ENCODE results near the gene CADPS.

The CADPS gene

DNA sequence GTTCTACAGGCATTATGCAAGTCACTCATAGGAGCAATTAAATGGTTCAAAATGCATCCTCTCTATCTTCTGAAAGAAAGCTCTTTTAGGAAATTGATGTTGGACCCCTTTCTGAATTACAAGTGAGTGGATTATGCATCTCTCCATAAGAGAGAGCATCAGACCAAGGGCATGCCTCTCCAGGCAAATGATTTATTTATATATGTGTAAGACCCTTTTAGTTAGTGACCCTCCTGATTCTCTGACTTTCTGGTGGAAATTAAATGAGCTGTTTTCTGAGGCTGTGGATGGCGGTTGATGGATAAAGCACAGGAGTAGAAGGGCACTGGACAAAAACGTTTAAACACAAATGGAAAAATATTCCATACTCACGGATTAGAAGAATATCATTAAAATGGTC is 62.6 kb downstream of the CADPS start:
- no peak for DNase-seq (ENCODE audit: low read depth, low spot score)

DNA sequence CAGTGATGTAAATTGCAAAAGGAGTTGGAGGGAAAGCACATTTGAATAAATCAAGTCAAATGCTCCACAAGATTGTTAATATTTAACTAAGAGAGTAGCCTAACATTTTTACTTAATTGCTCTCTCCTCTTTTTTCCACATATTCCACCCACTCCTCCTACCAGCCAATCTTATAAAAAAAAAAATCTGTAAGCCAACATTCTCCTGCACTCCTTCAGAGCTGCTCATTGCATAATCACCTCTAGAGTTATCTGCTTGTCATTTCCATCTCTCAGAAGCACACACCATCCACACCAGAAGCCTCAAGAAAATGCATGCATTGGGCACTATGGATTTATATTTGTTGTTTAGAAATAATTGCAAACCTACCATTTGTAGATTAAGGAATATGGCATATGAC is 64.1 kb downstream of the CADPS start:
- no peak for DNase-seq (ENCODE audit: low read depth, low spot score)

DNA sequence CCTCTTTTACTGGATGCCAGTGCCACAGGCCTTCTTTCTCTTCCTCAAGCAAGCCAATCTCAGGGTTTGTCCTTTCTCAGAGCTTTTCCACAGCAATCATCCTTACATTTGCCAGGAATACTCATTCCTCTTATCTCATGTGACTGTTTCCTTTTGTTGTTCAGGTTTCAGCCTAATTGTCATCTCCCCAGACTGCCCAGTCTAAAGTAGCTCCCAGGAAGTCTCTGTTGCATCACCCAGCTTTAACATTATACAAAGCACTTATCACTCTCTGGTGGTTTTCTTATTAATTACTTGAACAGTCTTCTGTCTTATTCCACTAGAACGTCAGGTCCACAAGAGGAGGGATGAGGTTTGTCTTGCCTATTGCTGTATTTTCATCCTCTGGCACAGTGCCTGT is 65.8 kb downstream of the CADPS start:
- no peak for DNase-seq (ENCODE audit: low read depth, low spot score)

DNA sequence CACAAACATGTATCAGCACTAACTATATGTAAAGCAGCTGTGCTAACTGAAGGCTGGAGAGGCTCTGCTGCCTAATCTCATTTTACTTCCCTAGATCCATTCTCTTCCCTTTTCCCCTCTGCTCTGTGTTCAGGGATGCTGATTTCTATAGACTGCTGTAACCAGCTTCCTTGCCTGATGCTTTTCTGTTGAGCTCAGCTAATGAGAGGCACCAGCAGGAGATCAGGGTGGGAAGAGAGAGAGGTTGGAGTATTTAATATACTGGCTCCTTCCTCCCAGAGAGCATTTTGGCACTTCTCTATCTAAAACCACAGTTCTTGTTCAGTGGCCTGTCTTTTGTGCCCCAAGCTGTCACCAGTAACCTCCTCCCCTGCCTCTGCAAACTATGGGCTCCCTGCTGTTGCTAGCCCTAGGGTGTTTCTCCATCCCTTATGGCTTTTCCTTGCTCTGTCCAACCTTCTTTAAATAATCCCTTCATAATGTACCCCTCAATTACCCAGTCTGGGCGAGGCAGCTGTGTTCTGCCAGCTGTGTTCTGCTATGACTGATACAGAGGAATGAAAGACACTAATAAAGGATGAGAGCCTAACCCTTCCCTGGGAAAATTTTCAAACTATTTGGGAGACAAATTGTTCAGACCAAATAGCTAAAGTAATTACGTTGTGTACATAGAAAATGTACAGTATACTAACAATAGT is 69.5 kb downstream of the CADPS start:
- DNase-seq (ENCODE audit: low read depth, low spot score): no peak

DNA sequence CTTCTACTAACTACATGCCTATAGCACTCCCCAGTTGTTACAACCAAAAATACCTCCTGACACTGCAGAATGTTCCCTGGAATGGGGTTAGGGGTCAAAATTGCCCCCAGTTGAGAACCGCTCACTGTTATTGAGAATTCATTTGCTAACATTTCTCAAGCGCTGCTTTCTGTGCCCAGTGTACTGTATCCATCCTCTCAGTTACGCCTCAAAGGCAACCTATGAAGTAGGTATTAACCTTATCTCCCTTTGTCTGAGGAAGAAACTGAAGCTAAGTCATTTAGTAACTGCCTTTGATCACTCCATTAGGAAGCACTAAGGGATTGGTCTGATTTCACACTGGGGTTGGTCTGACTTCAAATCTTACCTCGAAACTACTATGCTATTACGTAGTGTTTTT is 70.1 kb downstream of the CADPS start:
- no peak for DNase-seq (ENCODE audit: low read depth, low spot score)

DNA sequence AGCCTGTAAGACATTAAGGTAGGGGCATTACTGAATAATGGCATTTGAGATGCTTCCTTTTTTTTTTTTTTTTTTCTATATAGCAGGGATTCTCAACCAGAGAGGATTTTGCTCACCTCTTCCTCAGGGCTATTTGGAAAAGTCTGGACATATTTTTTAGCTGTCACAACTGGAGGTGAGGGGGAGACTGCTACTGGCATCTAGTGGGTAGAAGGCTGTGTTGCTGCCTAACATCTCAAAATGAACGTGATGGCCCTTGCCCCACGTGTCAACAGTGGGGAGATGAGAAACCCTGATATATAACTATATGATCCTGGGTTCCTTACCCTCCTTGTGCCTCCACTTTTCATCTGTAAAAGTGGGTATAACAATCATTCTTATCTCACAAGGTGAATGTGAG is 71.9 kb downstream of the CADPS start:
- DNase-seq (ENCODE audit: low read depth, low spot score): no peak

DNA sequence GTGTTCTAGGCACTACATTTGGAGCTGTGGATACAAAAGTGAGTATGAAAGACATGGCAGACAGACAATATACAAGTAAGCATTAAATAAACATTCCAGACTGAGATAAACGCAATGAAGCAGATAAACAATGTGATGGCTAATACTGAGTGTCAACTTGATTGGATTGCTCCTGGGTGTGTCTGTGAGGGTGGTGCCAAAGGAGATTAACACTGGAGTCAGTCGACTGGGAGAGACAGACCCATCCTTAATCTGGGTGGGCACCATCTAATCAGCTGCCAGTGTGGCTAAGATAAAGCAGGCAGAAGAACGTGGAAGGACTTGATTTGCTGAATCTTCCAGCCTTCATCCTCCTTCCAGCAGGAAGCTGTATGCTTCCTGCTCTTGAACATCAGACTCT is 77.2 kb downstream of the CADPS start:
- DNase-seq (ENCODE audit: low read depth, low spot score): no peak

DNA sequence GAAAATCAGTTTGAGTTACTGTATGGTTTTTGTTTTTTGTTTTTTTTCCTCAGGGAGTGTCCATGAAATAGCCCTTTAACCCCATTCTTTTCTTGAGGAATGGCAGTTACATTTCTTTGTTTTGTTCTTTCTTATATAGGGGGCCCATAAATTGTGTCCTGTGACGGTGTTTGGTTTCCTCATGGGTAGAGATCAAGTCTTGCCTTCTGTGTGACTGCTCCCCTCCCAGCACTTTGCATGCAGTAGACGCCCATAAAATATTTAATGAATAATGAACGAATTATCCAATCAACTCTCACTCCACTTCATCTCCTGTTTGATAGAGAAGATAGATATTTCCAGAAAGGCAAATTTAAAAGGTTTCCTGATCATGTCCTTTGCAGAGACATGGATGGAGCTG is 78.1 kb downstream of the CADPS start:
- DNase-seq (ENCODE audit: low read depth, low spot score): no peak

DNA sequence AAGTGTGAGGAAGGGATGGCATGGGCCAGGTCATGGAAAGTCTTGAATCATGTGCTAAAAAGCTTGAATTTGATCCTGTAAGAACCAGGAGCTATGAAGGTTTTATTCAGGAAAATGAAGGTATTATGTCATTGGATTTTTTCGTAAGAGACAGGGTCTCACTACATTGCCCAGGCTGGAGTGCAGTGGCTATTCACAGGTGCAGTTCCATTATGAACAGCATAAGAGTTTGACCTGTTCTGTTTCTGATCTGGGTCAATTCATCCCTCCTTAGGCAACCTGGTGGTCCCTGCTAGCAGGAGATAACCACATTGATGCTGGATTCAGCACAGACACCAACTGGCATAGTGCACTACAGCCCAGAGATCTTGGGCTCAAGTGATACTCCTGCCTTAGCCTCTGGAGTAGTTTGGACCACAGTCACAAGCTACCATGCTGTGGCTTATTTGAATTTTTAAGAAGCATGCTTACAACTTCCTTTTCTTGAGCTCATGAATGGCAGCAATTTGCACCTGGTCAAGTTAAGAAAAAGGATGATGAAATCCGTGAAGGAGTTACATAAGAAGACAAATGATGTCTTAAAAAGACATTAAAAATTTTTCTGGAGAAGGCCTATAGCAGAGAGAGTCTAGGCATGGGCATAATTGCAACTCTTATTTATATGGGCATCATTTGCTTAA is 79.1 kb downstream of the CADPS start:
- peak; percentile 28 for DNase-seq (ENCODE audit: low read depth, low spot score)

DNA sequence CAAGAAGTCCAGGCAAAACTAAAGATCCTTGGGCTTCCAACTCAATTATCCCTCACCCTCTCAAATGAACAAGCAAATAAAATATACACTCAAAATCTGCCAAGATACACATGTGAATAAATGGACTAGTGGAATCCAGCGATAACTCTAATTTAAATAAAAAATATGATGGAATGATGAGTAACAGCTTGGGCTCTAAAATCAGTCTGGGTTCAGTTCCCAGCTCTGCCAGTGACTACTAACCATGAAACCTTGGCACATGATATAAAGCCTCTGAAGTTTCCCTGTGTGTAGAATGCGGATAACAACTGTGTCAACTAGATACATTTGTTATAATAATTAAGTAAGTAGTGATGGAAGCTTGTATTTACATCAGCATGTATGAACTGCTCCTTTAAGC is 81.3 kb downstream of the CADPS start:
- DNase-seq (ENCODE audit: low read depth, low spot score): no peak

DNA sequence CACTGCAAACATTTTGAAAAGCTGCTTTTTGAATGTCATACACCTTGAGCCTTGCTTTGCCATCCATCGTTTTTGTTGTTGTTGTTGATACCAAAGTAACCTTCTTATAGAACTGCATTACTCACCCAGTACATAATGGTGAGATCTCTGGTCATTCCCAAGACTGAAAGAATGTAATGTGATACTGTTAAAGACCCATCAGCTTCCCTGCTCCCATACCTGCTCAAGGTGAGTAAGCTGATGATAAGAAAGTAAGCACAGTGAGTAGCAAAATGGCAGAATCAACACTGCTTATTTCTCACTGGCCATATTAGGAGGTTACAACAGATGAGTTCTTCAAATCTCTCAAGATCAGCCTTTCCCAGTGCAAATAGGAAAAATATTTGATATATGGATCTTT is 89.8 kb downstream of the CADPS start:
- no peak for DNase-seq (ENCODE audit: low read depth, low spot score)

DNA sequence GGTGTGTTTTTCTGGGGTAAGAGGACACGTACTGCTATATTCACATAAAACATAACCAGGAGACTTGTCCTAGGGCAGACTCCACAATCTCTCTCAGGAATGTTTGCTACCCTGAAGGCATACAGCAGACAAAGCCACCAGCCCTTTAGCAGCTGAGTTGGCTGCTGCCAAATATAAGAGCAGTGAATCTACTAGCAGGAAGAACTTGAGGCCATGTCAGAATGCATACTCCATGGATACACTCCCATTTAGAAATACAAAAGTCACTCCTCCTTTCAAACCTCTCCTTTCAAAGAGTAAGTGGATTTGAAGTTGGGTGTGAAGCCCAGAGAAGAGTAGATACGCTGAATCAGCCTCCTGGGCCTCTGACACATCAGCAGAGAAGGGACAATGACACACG is 94.1 kb downstream of the CADPS start:
- no peak for DNase-seq (ENCODE audit: low read depth, low spot score)

DNA sequence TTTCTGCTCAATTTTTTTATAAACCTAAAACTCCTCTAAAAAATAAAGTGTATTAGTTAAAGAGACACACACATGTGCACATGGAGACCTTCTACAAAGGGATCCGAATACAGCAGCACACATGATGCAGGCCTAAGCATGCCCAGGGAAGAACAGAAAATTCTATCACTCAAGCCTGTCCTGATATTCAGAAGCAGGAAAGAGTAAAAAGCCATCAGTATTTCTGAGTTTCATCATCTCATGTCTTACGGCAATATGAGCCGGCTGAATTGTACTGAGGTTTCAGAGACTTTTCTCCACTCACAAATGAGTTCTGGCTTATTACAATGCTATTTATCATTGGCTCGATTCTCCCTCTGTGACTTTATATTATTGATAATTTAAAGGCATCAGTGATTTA is 97.5 kb downstream of the CADPS start:
- no peak for DNase-seq (ENCODE audit: low read depth, low spot score)

DNA sequence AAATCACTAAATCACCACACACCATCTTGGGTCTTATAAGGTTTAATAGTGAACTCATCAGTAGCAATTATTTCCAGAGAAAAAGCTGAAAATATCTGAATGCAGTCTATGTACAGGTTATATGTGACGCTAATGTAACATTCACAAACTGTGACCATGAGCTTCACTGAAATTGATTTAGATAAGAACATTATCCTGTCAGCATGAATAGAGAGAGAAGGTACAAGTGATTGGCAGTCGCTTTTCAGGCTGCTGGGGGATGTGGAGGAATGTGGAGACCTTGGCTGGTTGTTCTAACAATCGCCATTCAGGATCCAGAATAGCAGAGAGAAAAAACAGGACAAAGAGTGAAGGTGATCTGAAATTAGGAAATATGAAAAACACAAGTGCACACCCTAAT is 98.1 kb downstream of the CADPS start:
- DNase-seq (ENCODE audit: low read depth, low spot score): no peak

DNA sequence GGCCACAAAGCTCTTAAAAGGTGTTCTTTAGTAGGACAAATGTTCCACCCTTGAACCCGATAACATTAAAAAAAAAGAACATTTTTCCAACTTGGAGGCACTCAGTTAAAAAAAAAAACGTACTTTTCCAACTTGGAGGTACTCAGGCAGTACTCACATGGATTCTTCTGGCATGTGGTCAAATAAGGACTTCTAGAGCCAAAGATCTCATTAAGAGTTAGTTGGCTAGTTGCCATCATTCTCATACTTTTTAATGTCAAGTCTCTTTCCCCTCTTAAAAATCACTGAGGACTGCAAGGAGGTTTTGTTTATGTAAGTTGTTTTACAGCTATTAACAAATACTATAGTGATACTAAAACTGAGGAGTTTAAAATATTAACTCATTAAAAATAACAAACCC is 101.0 kb downstream of the CADPS start:
- no peak for DNase-seq (ENCODE audit: low read depth, low spot score)

DNA sequence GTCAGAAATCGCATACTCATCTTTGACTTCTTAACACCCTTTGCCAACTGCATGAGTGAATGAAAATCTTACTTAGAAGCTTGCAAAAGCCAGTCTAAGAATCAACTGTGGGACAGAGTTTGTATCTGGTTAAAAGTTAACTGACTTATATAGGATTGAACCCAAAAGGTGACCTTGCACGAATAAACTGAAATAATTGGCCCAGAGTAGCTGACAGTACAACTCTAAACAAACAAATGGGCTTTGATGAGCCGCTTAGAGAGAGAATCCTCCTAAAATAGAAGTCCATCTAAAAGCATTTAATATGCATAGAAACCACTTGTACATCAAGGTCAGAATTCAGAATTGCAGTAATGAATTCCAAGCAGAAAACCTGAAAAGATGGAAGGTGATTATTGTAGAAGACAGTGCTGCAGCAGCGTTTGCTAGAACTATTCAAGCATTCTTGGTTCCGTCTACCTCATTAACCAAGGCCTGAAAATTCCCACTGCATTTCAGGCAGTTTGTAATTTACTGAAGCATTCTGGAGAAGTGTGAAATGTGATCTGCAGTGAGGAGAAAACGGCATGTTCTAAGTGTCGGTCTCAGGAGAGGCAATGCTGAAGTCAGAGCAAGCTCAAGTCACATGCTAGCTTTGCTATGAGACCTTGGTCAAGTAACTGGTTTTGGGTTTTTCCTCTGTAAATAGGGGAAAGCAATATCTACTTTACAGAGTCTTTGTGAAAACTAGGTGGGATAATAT is 103.7 kb downstream of the CADPS start:
- no peak for DNase-seq (ENCODE audit: low read depth, low spot score)

DNA sequence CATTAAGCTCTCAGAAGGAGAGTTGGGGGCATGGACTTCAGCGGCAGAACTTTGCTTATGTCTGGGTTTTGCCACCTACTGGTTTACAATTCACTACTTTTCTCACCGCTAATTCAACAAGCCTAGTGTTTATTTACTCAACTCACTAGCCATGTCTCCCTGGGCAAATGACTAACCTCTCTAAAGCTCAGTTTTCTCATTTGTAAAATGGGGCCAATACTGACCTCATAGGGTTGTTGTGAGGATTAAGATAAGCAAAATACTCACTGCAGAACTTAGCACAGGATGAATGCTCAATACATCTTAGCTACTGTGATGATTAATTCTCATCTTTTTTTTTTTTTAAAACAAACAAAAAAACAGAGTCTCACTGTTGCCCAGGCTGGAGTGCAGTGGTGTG is 106.3 kb downstream of the CADPS start:
- no peak for DNase-seq (ENCODE audit: low read depth, low spot score)

DNA sequence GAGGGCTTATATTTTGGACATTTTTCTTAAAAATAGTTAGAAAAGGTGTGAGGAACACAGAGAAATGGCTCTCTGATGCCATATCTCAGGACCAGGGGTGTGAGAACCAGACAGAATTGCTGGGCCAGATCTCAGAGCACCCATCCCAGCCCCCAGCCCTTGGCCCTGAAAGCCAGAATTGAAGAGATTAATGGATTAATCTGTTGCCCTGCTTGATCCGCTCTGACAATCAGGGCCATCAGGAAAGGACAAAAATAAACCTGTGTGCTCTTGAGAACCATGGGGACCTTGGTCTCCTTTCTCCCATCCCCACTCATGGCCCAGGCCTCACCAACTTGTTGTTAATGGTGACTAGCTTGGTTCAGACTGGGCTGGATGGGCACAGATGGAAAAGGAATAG is 113.5 kb downstream of the CADPS start:
- no peak for DNase-seq (ENCODE audit: low read depth, low spot score)

DNA sequence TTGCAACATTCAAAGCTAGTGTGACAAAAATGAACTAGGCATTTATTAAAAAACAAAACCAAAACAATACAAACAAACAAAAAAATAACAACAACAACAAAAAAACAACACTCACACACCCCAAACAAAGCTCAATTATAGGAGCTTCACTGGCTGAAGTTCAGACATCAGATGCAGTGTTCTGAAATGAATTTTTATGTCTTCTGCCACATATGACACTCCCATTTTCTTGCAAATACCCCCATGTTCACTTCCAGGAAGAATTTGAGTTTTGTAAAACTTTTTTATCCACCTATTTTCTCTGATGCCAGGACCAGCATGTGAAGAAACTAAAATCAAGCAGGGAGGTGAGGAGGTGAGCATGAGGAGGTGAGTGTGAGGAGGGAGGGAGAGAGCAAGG is 113.9 kb downstream of the CADPS start:
- no peak for DNase-seq (ENCODE audit: low read depth, low spot score)

DNA sequence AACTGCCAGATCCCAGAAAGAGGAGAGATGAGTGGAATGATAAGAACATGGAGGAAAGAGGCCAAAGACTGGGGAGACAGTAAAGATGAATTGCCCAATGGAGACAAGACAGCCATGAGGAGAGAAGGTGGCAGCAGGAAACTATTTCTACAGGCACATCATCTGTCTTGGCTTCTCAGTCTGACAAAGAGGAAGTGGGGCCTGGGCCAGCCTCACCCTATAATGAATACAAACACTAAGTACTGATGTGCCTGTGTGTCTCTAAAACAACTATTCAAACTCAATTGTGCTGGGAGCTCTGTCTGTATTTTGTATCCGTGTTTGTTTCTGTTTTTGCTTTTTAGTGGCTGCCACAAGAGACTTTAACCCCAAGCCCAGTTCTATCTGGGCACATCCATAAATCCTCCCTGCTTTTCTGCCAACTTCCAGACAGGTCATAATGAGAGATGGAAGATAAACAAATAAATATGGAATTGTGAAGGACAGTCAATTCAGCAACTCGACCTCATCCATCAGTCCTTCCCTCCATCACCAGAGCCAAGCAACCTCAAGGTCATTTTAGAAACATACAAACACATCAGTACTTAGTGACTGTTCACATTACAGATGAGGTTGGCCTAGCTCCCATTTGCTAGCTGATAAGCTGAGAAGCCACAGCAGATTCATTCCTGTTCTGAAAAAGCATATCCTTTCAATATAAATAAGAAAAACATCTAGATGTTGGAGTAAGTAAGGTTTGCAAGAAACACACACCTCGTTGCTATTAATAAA is 116.7 kb downstream of the CADPS start:
- no peak for DNase-seq (ENCODE audit: low read depth, low spot score)

DNA sequence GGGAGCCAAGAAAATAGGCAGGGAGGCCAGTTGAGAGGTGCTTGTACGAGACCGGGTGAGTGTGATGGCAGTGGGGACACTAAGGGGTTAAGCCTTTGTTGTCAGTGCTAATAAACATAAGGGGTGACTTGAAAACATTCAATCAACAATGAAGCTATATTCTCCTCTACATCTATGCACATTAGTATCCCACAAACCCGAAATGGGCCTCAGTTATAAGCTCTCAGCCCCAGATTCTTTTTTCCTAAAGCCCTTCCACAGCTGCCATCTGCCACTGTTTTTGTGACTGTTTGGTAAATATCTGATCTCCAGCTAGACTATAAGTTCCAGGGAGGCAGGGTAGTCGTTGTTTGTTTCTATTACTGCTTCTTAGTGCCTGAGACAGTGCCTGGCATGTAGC is 118.2 kb downstream of the CADPS start:
- no peak for DNase-seq (ENCODE audit: low read depth, low spot score)

DNA sequence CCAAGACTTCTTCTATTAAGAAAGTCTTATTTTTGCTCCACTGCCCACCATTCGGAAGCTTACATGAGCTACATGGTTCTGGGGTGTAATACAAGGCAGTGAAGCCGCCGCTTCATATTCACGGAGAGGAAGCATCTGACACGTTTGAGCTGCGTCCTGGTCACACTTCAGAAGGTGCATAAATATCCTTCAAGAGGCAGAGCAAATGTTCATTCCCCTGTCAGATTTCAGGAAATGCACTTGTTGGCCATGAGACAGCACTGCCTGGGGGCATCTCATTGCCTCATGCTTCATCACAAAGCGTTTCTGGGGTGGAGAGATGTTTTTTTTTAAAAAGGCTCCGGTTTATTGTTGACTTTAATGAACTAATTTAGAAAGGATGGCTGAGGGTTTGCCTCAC is 119.9 kb downstream of the CADPS start:
- no peak for DNase-seq (ENCODE audit: low read depth, low spot score)
